SK-N-SH treated with all-trans-retinoic acid at 6 μM for 48 hours (cell line): Measurements from ENCODE around the gene HDGFL2.

ENCODE experiments used
- ATAC-seq: fragments of 200-7000 bp; cut with Tn5 transposase; 3 replicates; pipeline ENCODE4 v1.9.1; 2020; ENCODE audit warnings: mild to moderate bottlenecking, moderate library complexity
- ARNTL ChIP-seq: fragments of 450-650 bp; formaldehyde crosslinking; IDR thresholded peaks from 2 replicates; pipeline ENCODE4 v1.5.0; 2020; ENCODE audit warnings: low read depth, mild to moderate bottlenecking, moderate library complexity, borderline replicate concordance
- CSDC2 ChIP-seq: fragments of 250-450 bp; sonication (Bioruptor Pico); IDR thresholded peaks from 2 replicates; pipeline ENCODE4 v1.5.0; 2020; ENCODE audit warnings: mild to moderate bottlenecking, moderate library complexity
- ESRRG ChIP-seq: fragments of 250-450 bp; sonication (Bioruptor Pico); IDR thresholded peaks from 2 replicates; pipeline ENCODE4 v1.6.1; 2021; ENCODE audit warnings: mild to moderate bottlenecking
- GLIS3 ChIP-seq: fragments of 250-450 bp; sonication (Bioruptor Pico); IDR thresholded peaks from 2 replicates; pipeline ENCODE4 v1.5.0; 2020; ENCODE audit warnings: mild to moderate bottlenecking, moderate library complexity
- ISL1 ChIP-seq: fragments of 250-450 bp; sonication (Bioruptor Pico); IDR thresholded peaks from 2 replicates; pipeline ENCODE4 v2.1.2; 2022; ENCODE audit warnings: mild to moderate bottlenecking, moderate library complexity
- OSR1 ChIP-seq: fragments of 250-450 bp; sonication (Bioruptor Pico); IDR thresholded peaks from 2 replicates; pipeline ENCODE4 v1.8.0; 2022; ENCODE audit warnings: moderate library complexity, mild to moderate bottlenecking, inconsistent platforms
- PPARA ChIP-seq: fragments of 250-450 bp; sonication (Bioruptor Pico); IDR thresholded peaks from 2 replicates; pipeline ENCODE4 v1.5.0; 2020; ENCODE audit warnings: mild to moderate bottlenecking, borderline replicate concordance
- SNAI2 ChIP-seq: fragments of 250-450 bp; sonication (Bioruptor Pico); IDR thresholded peaks from 2 replicates; pipeline ENCODE4 v1.5.0; 2020; ENCODE audit warnings: mild to moderate bottlenecking, moderate library complexity
- TCF4 ChIP-seq: fragments of 250-450 bp; sonication (Bioruptor Pico); IDR thresholded peaks from 2 replicates; pipeline ENCODE4 v1.8.0; 2021; ENCODE audit warnings: mild to moderate bottlenecking, moderate library complexity, borderline replicate concordance
- TOX ChIP-seq: fragments of 250-450 bp; sonication (Bioruptor Pico); IDR thresholded peaks from 2 replicates; pipeline ENCODE4 v1.8.0; 2021; ENCODE audit warnings: mild to moderate bottlenecking, moderate library complexity, borderline replicate concordance
- ZC3H10 ChIP-seq: fragments of 250-450 bp; sonication (Bioruptor Pico); IDR thresholded peaks from 2 replicates; pipeline ENCODE4 v1.5.1; 2021; ENCODE audit warnings: mild to moderate bottlenecking, moderate library complexity
- ZFP3 ChIP-seq: fragments of 250-450 bp; sonication (Bioruptor Pico); IDR thresholded peaks from 2 replicates; pipeline ENCODE4 v1.5.0; 2020; ENCODE audit warnings: mild to moderate bottlenecking, moderate library complexity
- ZFP30 ChIP-seq: fragments of 450-650 bp; formaldehyde crosslinking; IDR thresholded peaks from 2 replicates; pipeline ENCODE4 v1.5.0; 2022; ENCODE audit warnings: mild to moderate bottlenecking, moderate library complexity
- ZNF565 ChIP-seq: fragments of 450-650 bp; formaldehyde crosslinking; conservative IDR thresholded peaks from 2 replicates; pipeline ENCODE4 v1.5.0; 2020; ENCODE audit warnings: low read depth, mild to moderate bottlenecking, moderate library complexity
- ZNF70 ChIP-seq: fragments of 450-650 bp; formaldehyde crosslinking; IDR thresholded peaks from 2 replicates; pipeline ENCODE4 v1.5.0; 2020; ENCODE audit warnings: mild to moderate bottlenecking, moderate library complexity
- ZNF8 ChIP-seq: fragments of 450-650 bp; formaldehyde crosslinking; IDR thresholded peaks from 2 replicates; pipeline ENCODE4 v1.5.0; 2020; ENCODE audit warnings: mild to moderate bottlenecking, moderate library complexity
- TF ChIP-seq, protein P1 (sequence below): fragments of 250-450 bp; sonication (Bioruptor Pico); IDR thresholded peaks from 2 replicates; pipeline ENCODE4 v1.5.0; 2020; ENCODE audit warnings: mild to moderate bottlenecking, moderate library complexity
- TF ChIP-seq, protein P2 (sequence below): fragments of 250-450 bp; sonication (Bioruptor Pico); IDR thresholded peaks from 2 replicates; pipeline ENCODE4 v1.8.0; 2020; ENCODE audit warnings: mild to moderate bottlenecking, moderate library complexity, borderline replicate concordance
- TF ChIP-seq, protein P3 (sequence below): fragments of 250-450 bp; sonication (Bioruptor Pico); IDR thresholded peaks from 2 replicates; pipeline ENCODE4 v1.8.0; 2021; ENCODE audit warnings: low read depth, mild to moderate bottlenecking, moderate library complexity, borderline replicate concordance
- TF ChIP-seq, protein P4 (sequence below): fragments of 250-450 bp; sonication (Bioruptor Pico); IDR thresholded peaks from 2 replicates; pipeline ENCODE4 v1.5.1; 2021; ENCODE audit warnings: mild to moderate bottlenecking, moderate library complexity
- TF ChIP-seq, protein P5 (sequence below): fragments of 250-450 bp; sonication (Bioruptor Pico); IDR thresholded peaks from 2 replicates; pipeline ENCODE4 v1.5.1; 2020; ENCODE audit warnings: low read depth, mild to moderate bottlenecking, moderate library complexity

HDGFL2 gene

DNA sequence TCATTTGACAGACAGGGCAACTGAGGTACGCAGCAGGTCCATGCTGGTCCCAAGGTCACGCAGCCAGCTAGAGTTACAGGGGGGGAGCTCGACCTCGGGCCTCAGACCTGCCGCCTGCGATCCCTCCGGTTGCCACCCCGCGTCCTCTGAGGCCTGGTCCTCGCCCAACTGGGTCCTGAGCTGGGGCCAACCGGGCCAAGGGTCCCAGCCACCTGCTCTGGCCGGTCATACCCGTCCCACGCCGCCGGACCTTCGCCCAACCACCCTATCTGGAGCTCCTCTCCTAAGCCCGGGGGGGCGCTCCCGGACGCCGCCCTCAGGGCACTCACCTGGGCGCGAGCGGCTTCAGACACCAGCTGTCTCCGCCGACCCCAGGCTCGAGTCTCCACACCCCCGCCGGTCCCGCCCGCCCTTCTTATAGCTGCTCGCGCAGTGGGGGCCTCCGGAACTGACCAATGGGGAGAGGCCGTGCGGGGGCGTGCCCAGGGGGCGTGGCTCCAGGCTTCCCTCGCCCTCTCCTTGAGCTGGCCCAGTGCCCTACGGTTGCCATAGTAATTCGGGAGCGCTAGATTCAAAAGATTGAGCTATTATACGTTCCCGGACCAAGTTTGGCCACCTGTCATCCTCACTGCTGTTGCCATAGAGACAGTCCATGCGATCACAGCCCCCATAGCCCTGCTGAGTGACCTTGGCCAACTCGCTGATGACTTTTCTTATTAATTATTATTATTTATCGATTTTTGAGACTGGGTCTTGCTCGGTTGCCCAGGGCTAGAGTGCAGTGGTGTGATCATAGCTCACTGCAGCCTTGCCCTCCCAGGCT is 63.0 kb downstream of the HDGFL2 start, which contains the start of gene PLIN5:
PLIN5 (minus strand) TSS at position 389 of the 823 bp plus-strand sequence. CDS start 1,150 bp downstream, outside the sequence.
- TF ChIP-seq ESRRG (CRISPR knock-in tag) (no peak), PPARA (CRISPR knock-in tag) (no peak)
- ATAC-seq: peak; percentile 82

DNA sequence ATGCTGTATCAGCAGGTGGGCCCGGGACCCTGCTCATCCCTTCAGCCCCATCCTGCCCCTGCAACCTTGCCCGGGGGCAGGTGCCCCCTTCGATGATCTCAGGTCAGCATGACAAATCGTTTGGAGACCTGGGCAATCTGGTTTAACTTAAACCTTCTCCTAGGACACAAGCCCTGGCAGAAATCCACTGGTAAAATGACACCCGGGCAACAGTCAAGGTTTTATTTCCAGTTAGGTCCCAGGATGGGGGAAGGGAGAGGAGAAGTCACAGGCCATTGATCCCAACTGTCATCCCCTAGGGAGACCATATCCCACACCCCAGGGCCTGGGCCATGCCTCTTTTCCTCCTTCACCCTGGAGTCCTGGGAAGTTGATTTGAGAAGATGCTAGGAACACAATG is 64.7 kb downstream of the HDGFL2 start:
- no peak for TF ChIP-seq ZNF70 (CRISPR knock-in tag)
- TF ChIP-seq ZNF8 (CRISPR knock-in tag): no peak
- TF ChIP-seq TOX (CRISPR knock-in tag): no peak
- TF ChIP-seq TCF4: no peak
- ATAC-seq: peak; percentile 14; the same call in 2 of the 3 replicates

DNA sequence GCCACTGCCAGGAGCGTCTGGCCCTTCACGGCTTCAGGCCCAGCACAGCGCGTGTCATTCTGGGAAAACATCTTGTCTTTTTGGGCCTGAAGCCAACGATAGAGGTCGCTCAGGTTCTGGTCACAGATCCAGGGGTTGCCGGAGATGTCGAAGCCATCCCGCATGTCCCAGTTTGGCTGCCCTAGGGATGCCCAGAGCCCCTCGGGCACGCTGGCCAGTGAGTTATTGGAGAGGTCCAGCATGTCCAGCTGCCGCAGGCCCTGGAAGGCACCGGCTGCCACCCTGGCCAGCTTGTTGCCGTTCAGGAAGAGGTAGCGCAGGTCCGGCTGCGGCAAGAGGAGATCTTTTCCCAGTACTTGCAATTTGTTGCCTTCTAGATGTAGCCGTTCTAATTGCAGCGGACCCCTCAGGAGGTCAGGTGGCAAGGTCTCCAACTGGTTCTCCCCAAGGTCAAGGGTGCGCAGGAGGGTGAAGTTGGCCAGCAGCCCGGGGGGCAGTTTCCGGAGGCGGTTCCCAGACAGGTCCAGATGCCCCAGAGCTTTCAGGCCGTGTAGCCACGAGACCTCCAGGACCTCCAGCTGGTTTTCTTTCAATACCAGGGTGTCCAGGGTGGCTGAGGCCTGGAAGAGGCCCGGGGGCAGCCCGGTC is 66.0 kb downstream of the HDGFL2 start:
- ATAC-seq: no peak
- TF ChIP-seq, protein P1, sequence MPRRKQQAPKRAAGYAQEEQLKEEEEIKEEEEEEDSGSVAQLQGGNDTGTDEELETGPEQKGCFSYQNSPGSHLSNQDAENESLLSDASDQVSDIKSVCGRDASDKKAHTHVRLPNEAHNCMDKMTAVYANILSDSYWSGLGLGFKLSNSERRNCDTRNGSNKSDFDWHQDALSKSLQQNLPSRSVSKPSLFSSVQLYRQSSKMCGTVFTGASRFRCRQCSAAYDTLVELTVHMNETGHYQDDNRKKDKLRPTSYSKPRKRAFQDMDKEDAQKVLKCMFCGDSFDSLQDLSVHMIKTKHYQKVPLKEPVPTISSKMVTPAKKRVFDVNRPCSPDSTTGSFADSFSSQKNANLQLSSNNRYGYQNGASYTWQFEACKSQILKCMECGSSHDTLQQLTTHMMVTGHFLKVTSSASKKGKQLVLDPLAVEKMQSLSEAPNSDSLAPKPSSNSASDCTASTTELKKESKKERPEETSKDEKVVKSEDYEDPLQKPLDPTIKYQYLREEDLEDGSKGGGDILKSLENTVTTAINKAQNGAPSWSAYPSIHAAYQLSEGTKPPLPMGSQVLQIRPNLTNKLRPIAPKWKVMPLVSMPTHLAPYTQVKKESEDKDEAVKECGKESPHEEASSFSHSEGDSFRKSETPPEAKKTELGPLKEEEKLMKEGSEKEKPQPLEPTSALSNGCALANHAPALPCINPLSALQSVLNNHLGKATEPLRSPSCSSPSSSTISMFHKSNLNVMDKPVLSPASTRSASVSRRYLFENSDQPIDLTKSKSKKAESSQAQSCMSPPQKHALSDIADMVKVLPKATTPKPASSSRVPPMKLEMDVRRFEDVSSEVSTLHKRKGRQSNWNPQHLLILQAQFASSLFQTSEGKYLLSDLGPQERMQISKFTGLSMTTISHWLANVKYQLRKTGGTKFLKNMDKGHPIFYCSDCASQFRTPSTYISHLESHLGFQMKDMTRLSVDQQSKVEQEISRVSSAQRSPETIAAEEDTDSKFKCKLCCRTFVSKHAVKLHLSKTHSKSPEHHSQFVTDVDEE (CRISPR knock-in tag): no peak
- no peak for TF ChIP-seq ISL1 (CRISPR knock-in tag)
- no peak for TF ChIP-seq ZFP30 (CRISPR knock-in tag)
- TF ChIP-seq TCF4: no peak
- TF ChIP-seq ZNF70 (CRISPR knock-in tag): no peak
- no peak for TF ChIP-seq ZC3H10
- TF ChIP-seq ZNF565 (CRISPR knock-in tag): no peak
- TF ChIP-seq ARNTL (CRISPR knock-in tag): no peak
- TF ChIP-seq PPARA (CRISPR knock-in tag): no peak
- no peak for TF ChIP-seq SNAI2 (CRISPR knock-in tag)
- TF ChIP-seq CSDC2 (CRISPR knock-in tag): no peak
- TF ChIP-seq, protein P2, sequence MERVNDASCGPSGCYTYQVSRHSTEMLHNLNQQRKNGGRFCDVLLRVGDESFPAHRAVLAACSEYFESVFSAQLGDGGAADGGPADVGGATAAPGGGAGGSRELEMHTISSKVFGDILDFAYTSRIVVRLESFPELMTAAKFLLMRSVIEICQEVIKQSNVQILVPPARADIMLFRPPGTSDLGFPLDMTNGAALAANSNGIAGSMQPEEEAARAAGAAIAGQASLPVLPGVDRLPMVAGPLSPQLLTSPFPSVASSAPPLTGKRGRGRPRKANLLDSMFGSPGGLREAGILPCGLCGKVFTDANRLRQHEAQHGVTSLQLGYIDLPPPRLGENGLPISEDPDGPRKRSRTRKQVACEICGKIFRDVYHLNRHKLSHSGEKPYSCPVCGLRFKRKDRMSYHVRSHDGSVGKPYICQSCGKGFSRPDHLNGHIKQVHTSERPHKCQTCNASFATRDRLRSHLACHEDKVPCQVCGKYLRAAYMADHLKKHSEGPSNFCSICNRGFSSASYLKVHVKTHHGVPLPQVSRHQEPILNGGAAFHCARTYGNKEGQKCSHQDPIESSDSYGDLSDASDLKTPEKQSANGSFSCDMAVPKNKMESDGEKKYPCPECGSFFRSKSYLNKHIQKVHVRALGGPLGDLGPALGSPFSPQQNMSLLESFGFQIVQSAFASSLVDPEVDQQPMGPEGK: no peak
- TF ChIP-seq GLIS3 (CRISPR knock-in tag): no peak
- no peak for TF ChIP-seq ESRRG (CRISPR knock-in tag)
- TF ChIP-seq OSR1 (CRISPR knock-in tag): no peak
- TF ChIP-seq, protein P3, sequence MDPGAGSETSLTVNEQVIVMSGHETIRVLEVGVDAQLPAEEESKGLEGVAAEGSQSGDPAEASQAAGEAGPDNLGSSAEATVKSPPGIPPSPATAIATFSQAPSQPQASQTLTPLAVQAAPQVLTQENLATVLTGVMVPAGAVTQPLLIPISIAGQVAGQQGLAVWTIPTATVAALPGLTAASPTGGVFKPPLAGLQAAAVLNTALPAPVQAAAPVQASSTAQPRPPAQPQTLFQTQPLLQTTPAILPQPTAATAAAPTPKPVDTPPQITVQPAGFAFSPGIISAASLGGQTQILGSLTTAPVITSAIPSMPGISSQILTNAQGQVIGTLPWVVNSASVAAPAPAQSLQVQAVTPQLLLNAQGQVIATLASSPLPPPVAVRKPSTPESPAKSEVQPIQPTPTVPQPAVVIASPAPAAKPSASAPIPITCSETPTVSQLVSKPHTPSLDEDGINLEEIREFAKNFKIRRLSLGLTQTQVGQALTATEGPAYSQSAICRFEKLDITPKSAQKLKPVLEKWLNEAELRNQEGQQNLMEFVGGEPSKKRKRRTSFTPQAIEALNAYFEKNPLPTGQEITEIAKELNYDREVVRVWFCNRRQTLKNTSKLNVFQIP (CRISPR knock-in tag): no peak
- TF ChIP-seq ZFP3 (CRISPR knock-in tag): no peak

DNA sequence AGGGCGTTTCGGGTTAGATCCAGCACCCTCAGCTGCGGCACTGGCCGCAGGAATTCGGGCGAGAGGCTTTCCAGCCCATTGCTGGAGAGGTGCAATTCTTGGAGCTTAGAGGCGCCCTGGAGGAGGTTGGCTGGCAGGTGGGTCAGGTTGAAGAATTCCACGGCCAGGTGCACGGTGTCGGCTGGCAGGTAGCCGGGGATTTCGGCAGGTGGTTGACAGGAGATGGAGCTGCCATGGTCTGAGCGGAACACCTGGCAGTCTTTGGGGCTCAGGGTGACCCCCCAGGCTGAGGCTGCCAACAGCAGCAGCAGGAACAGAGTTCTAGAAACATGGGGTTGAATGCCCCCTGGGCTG is 66.5 kb downstream of the HDGFL2 start:
- no peak for TF ChIP-seq TCF4
- no peak for ATAC-seq

DNA sequence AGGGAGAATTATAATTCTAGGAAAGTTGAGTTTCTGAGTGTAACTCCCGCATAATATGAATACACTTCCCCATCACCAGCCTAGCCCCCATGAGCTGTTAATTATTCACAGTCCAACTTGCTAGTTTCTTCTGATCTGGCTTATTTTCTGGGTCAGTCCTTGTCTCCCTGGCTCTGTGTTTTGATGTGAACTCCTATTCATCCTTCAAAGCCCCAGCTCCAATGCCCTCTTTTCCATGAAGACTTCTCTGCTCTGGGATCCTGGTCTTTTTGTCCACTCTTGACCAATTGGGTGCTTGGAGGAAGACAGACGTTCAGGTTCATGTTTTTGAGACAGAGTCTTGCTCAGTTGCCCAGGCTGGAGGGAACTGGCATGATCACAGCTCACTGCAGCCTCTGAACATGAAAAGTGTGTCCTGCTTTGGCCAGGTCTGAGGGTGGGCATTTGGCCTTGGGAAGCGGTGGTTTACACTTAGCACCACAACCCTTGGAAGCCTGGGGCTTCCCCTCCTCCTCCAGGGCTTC is 67.1 kb downstream of the HDGFL2 start:
- TF ChIP-seq ZFP3 (CRISPR knock-in tag) (peak; percentile 98), PPARA (CRISPR knock-in tag) (no peak), ZC3H10 (no peak), ZNF70 (CRISPR knock-in tag) (no peak), OSR1 (CRISPR knock-in tag) (no peak), TOX (CRISPR knock-in tag) (no peak)
- TF ChIP-seq, protein P4, sequence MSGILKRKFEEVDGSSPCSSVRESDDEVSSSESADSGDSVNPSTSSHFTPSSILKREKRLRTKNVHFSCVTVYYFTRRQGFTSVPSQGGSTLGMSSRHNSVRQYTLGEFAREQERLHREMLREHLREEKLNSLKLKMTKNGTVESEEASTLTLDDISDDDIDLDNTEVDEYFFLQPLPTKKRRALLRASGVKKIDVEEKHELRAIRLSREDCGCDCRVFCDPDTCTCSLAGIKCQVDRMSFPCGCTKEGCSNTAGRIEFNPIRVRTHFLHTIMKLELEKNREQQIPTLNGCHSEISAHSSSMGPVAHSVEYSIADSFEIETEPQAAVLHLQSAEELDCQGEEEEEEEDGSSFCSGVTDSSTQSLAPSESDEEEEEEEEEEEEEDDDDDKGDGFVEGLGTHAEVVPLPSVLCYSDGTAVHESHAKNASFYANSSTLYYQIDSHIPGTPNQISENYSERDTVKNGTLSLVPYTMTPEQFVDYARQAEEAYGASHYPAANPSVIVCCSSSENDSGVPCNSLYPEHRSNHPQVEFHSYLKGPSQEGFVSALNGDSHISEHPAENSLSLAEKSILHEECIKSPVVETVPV: no peak
- TF ChIP-seq, protein P5, sequence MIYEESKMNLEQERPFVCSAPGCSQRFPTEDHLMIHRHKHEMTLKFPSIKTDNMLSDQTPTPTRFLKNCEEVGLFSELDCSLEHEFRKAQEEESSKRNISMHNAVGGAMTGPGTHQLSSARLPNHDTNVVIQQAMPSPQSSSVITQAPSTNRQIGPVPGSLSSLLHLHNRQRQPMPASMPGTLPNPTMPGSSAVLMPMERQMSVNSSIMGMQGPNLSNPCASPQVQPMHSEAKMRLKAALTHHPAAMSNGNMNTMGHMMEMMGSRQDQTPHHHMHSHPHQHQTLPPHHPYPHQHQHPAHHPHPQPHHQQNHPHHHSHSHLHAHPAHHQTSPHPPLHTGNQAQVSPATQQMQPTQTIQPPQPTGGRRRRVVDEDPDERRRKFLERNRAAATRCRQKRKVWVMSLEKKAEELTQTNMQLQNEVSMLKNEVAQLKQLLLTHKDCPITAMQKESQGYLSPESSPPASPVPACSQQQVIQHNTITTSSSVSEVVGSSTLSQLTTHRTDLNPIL (CRISPR knock-in tag): no peak
- no peak for ATAC-seq
